HG03025 (cell line): ENCODE measurements around the gene MRPL50.

ENCODE experiments used
- ATAC-seq: cut with Tn5 transposase; IDR thresholded peaks from one replicate; pipeline ENCODE4 v1.9.1; 2021; ENCODE audit warnings: mild to moderate bottlenecking, moderate library complexity; ENCODE audit not compliant: unreplicated experiment, low FRiP score

MRPL50 gene

GRCh38 chr9:101381118-101381517 is 17.3 kb downstream of the MRPL50 start:
- ATAC-seq = no peak

- ATAC-seq = no peak
Observed at GRCh38 chr9:101380295-101380694, 18.1 kb downstream of the MRPL50 start.

GRCh38 chr9:101376111-101376848 is 22.1 kb downstream of the MRPL50 start:
- no peak for ATAC-seq

GRCh38 chr9:101375546-101375945 is 22.9 kb downstream of the MRPL50 start:
- ATAC-seq = no peak

- ATAC-seq = no peak
Observed at GRCh38 chr9:101372327-101373118, 25.9 kb downstream of the MRPL50 start.

DNA sequence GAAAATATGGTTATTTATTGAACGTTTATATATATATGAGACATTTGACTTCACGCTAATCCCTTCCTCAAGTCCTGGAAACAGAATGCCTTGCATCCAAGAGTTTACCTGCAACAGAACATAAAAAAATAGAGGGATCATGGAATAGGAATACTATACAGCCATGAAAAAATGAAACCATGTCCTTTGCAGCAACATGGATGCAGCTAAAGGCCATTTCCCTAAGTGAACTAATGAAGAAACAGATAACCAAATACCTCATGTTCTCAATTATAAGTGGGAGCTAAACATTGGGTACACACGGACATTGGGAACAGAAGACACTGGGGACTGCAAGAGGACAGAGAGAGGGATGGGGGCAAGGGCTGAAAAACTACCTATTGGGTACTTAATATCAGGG is 26.6 kb downstream of the MRPL50 start:
- ATAC-seq = no peak

DNA sequence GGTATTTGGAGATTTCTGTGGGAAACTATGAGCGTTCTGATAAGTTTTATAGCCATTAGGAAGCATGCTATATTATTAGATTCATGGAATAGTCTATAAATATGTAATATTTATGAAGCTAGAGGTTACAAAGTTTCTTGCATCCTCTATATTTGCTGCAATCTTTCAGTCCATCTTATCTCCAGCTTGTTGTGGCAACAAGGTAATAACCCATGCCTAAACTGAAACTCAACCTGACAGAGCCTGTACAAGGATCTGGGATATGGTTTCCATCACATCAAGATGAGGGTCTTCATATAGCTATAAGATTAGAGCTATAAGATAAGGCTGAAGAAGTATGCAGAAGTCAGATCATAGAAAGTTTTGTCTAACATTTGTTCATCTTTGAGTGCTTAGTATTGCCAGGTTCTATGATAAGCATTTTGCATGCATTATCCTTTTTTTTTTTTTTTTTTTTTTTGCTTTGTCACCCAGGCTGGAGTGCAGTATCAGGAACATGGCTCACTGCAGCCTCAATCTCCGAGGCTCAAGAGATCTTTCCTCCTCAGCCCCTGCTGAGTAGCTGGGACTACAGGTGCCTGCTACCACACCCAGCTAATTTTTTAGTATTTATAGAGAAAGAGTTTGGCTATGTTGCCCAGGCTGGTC is 28.4 kb downstream of the MRPL50 start:
- no peak for ATAC-seq

- no peak for ATAC-seq
Observed at GRCh38 chr9:101369286-101369685, 29.1 kb downstream of the MRPL50 start.

GRCh38 chr9:101367323-101367722 is 31.1 kb downstream of the MRPL50 start:
- ATAC-seq = no peak

DNA sequence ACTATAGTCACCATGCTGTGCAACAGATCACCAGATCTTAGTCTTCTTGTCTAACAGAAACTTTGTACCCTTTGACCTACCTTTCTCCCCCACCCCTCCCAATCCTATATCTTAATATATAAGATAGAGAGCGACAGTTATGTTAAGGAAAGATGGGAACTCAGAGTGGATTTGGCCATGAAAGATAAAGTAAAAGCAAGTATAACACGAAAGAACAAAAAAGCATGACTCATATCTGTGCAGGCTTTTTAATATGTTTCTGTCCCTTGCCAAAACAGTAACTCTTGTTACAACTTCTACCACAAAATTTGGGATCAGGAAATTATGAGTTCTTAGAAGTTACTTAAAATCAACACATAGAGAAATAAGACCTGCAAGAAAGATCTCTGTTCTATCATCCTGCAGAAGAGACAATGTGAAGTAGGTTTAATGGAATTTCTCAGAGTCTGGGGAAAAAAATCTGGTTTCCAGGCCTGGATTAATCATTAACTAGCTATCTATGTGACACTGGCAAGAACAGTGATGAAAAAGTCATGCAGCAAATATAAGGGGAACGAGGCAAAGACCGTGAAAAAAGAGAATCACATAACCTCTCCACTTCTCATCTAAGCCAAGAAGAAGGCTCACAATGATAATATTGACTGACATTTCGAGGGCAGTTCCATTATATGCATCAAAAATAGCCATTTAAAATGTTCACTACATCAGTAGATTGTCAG is 32.2 kb downstream of the MRPL50 start:
- no peak for ATAC-seq

DNA sequence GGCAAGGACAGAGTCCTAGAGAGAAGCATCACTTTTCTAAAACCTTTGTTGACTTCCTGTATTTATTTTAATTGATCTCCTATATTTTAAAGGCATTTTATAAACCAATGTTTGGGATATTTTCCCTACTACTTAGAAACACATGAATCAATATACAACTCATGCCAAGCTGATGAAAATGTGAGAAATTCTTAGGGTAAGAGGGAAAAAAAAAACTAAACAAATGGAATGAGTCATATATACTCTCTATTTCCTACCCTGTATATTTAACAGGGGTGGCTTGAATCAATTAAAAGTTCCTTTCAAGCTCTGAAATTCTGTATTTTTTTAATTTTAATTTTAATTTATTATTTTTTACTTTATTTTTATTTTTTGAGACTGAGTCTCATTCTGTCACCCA is 33.2 kb downstream of the MRPL50 start:
- no peak for ATAC-seq

DNA sequence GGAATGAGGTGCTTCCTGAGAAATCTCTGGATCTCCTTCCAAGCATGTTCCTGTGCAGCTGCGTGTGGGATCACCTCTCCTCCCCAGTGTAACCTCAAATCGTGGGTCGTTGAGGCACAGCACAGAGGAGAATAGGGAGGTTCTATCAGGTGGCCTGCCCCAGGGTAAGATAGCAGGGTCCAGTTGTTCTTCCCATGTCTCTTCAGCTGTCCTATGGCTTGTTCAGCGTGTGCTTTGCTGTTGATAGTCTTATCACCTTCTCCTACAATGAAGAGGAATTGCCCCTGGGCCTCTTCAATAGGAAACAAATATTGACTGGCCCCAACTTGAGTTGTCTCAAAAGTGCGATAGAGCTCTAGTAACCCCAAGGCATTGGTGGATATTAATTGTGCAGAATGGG is 36.0 kb downstream of the MRPL50 start:
- ATAC-seq = no peak

- ATAC-seq = no peak
Observed at GRCh38 chr9:101360647-101361046, 37.8 kb downstream of the MRPL50 start.

GRCh38 chr9:101359679-101360078 is 38.7 kb downstream of the MRPL50 start:
- no peak for ATAC-seq

- ATAC-seq = no peak
Observed at GRCh38 chr9:101356619-101357018, 41.8 kb downstream of the MRPL50 start.

DNA sequence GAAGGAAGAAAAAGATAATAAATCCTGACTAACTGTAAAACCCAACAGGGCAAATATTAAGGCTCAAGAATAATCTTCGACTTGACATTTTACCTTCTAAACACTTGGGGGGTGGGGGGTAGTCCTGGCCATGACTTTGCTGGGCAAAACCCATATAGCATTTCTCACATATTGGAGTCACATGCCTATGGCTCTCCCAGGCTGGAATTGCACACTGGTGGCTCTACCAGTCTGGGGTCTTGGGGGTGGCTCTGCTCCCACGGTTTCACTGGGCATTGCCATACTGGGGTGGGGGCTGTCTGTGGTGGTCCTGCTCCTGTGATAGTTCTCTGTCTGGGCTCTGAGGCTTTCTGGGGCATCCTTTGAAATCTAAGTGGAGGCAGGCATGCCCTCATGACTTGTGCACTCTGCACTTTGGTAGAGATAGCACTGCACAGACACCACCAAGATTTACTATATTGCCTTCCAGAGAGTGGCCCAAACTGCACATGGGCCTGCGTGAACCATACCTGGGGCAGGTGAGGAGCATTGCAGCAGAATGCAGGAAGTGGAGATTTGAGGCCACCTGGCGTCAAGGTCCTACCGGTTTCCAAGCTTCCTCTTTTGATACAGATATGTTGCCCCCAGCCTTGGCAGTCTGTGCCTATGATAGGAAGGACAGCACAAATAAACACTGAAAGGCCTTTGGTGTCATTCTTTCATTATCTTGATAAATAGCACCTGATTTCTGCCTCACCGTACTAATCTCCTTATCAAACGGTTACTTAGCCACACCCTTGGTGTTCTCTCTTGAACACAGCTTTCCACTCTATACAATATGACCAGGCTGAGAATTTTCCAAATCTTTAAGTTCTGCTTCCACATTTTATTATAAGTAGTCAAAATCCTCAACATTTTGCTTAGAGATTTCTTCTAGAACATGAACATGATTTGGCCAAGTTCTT is 43.4 kb downstream of the MRPL50 start:
- no peak for ATAC-seq

DNA sequence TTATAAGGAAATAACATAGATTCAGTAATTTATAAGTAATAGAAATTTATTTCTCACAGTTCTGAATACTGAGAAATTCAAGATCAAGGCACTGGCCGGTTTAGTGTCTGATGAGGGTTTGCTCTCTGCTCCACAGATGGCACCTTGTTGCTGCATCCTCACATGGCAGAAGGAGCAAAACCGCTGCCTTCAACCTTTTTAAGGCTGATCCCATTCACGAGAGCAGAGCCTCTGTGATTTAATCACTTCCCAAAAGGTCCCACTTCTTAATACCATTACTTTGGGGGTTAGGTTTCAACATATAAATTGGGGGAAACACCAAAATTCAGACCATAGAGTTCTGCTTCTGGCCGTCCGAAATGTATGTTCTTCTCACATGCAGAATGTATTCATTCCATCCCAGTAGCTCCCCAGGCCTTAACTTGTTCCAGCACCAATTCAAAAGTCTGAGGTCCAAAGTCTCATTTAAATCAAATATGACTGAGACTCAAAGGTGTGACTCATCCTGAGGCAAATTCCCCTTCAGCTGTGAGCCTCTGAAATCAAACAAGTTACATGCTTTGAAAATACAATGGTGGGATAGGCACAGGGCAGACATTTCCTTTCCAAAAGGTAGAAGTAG is 44.2 kb downstream of the MRPL50 start:
- no peak for ATAC-seq

DNA sequence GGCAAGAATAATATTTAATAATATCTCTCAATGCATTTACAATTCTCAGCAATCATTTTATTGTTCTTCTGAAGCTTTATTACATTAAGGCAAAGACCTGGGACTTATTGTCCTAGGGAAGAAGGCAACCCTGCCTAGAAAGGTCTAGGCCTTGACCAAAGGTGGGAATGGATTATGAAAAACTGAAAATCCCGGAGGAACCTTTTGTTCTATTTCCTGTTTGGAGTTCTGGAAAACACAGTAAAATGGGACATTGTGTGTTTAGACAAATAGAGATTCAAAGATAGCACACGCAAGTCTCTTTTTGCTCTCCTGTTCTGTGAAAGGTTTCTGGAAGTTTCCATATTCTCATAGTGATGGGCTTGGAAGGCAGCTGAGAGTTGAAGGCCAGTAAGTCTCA is 44.7 kb downstream of the MRPL50 start:
- no peak for ATAC-seq

DNA sequence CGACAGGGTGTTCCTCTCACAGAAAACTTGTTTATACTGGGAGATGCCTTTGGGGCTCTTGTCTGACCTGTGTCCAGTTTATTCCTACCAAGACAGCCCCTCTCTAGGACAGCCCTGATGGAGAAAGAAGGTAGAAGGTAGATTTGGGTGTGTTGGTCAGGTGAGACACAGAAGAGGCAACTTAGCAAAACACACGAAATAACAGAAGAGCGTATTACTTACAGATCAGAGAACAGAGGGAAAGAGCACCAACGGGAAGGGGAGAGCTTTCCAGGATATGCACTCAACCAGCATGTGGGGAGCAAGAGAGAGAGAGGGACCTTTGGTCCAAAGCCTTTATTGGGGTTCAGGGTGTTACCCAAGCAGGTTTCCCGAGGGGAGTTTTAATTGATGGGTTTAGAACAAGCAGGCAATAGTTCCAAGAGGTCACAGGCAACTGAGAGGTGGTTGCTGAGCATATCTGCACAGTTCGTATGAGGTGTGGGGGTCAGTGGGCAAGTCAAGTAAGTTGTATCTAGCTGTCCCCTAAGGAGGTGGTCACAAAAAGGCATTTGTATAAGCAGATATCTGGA is 45.4 kb downstream of the MRPL50 start:
- ATAC-seq = no peak
